Endothelial cell of umbilical vein (primary cell): ENCODE measurements around the gene WDR43. TPM values are rescaled to one million over a fixed set of nuclear protein-coding genes. Genes with fewer than 3 reads are reported as not detected.

Experiments
- BruUV-seq: library from RNA; stranded (reverse); fragments of 400-500 nt; replicated peaks from 2 replicates; lab custom pipeline; 2021; lab: Mats Ljungman, UMichigan
- CTCF ChIA-PET: fragments of 300-600, 350-600 bp; sonication (Branson Sonifier 250); formaldehyde crosslinking; loops from one replicate; lab custom pipeline; 2021; ENCODE audit warnings: antibody characterized with exemption, inconsistent platforms; lab: Charles Lee
- POLR2A ChIA-PET: fragments of 300-600, 350-600 bp; sonication (Branson Sonifier 250); formaldehyde crosslinking; loops from one replicate; lab custom pipeline; 2021; ENCODE audit warnings: antibody characterized with exemption, inconsistent platforms; lab: Charles Lee
- DNase-seq: peaks from one replicate; pipeline ENCODE4 v3.0.0-alpha.2; 2011; ENCODE audit warnings: low read depth, low spot score
- FAIRE-seq: peaks from 2 replicates; lab custom pipeline; 2011; peaks lifted over from hg19 to GRCh38; lab: Jason Lieb, UNC
- H2AFZ ChIP-seq: 2 replicates; pipeline ENCODE4 v1.6.0; 2012; ENCODE audit warnings: low read depth, low read length, control low read depth, inconsistent platforms
- H3K27ac ChIP-seq: 2 replicates; pipeline ENCODE4 v1.5.1; 2011; ENCODE audit warnings: low read depth, mild to moderate bottlenecking, control low read depth, low read length, moderate library complexity; ENCODE audit not compliant: insufficient read depth
- H3K27me3 ChIP-seq, 2 experiments: 2 replicates each; pipeline versions ENCODE4 v1.6.0 to v1.6.1; 2011; ENCODE audit warnings: low read length in 2 of 2, mixed read lengths in 1 of 2; ENCODE audit not compliant: control insufficient read depth in 2 of 2, insufficient read depth in 2 of 2
- H3K36me3 ChIP-seq, 2 experiments: 2 replicates in 1 of 2; 3 replicates in 1 of 2; pipeline ENCODE4 v1.5.1; 2011; ENCODE audit warnings: low read length in 2 of 2, mild to moderate bottlenecking in 1 of 2, moderate library complexity in 1 of 2; ENCODE audit not compliant: control insufficient read depth in 2 of 2, insufficient read depth in 2 of 2; ENCODE audit errors: extremely low read depth in 1 of 2
- H3K4me1 ChIP-seq: 3 replicates; pipeline ENCODE4 v1.5.1; 2011; ENCODE audit warnings: mild to moderate bottlenecking, low read length; ENCODE audit not compliant: control insufficient read depth, insufficient read depth; ENCODE audit errors: extremely low read depth
- H3K4me2 ChIP-seq: 2 replicates; pipeline ENCODE4 v1.6.1; 2011; ENCODE audit warnings: low read length, control low read depth, mixed read lengths; ENCODE audit not compliant: insufficient read depth
- H3K4me3 ChIP-seq, 3 experiments: fragments of 200-600 bp in 1 of 3; sonication (generic), shearing (Covaris generic) in 1 of 3; replicated peaks in 1 of 3; 2 replicates each; pipeline ENCODE4 v1.5.1; 2011 to 2016; ENCODE audit warnings: control low read depth in 3 of 3, low read length in 3 of 3, mild to moderate bottlenecking in 2 of 3, inconsistent platforms in 1 of 3, low read depth in 1 of 3, moderate library complexity in 1 of 3; ENCODE audit not compliant: insufficient read depth in 1 of 3
- H3K79me2 ChIP-seq: 2 replicates; pipeline ENCODE4 v1.6.0; 2012; ENCODE audit warnings: low read length, inconsistent platforms; ENCODE audit not compliant: control insufficient read depth, insufficient read depth
- H3K9ac ChIP-seq: replicated peaks from 2 replicates; pipeline ENCODE3; 2011; ENCODE audit warnings: low read length, control low read depth; ENCODE audit not compliant: insufficient read depth; ENCODE audit errors: extremely low read depth
- H3K9me1 ChIP-seq: replicated peaks from 3 replicates; pipeline ENCODE4 v1.6.0; 2011; ENCODE audit warnings: mild to moderate bottlenecking, low read length; ENCODE audit not compliant: control insufficient read depth, insufficient read depth; ENCODE audit errors: extremely low read depth
- H3K9me3 ChIP-seq: replicated peaks from 2 replicates; pipeline ENCODE4 v1.5.1; 2012; ENCODE audit warnings: low read length, inconsistent platforms; ENCODE audit not compliant: control insufficient read depth, insufficient read depth
- H4K20me1 ChIP-seq: replicated peaks from 2 replicates; pipeline ENCODE3; 2011; ENCODE audit warnings: mild to moderate bottlenecking, low read length; ENCODE audit not compliant: control insufficient read depth, insufficient read depth; ENCODE audit errors: extremely low read depth
- CTCF ChIP-seq, 2 donors: IDR thresholded peaks; 1 replicate in 1 of 2; 2 replicates in 1 of 2; pipeline ENCODE4 v1.5.1; 2011; ENCODE audit warnings: low read length in 2 of 2, mild to moderate bottlenecking in 2 of 2, moderate library complexity in 2 of 2, control low read depth in 1 of 2, inconsistent platforms in 1 of 2, low read depth in 1 of 2; ENCODE audit not compliant: insufficient read depth in 1 of 2; ENCODE audit errors: extremely low read depth in 1 of 2
- EZH2 ChIP-seq: IDR thresholded peaks from 2 replicates; pipeline ENCODE4 v1.6.1; 2012; ENCODE audit warnings: borderline replicate concordance, low read depth, mild to moderate bottlenecking, moderate library complexity, low read length, inconsistent platforms; ENCODE audit not compliant: severe bottlenecking
- FOS ChIP-seq: IDR thresholded peaks from 2 replicates; pipeline ENCODE4 v1.6.1; 2011; ENCODE audit warnings: mild to moderate bottlenecking, low read length, moderate library complexity, borderline replicate concordance; ENCODE audit not compliant: insufficient read depth
- GATA2 ChIP-seq: IDR thresholded peaks from 2 replicates; pipeline ENCODE4 v1.7.0; 2011; ENCODE audit warnings: low read depth, mild to moderate bottlenecking, moderate library complexity, mixed read lengths, low read length; ENCODE audit not compliant: insufficient read length, insufficient read depth
- JUN ChIP-seq: IDR thresholded peaks from 2 replicates; pipeline ENCODE4 v1.6.1; 2011; ENCODE audit warnings: borderline replicate concordance, low read depth; ENCODE audit not compliant: insufficient read length, insufficient read depth
- MAX ChIP-seq: IDR thresholded peaks from 2 replicates; pipeline ENCODE4 v1.6.1; 2011; ENCODE audit not compliant: insufficient read depth, insufficient read length
- MYC ChIP-seq: IDR thresholded peaks from one replicate; pipeline ENCODE4 v1.6.1; 2011; ENCODE audit warnings: mild to moderate bottlenecking, low read depth, low read length
- POLR2A ChIP-seq: IDR thresholded peaks from 2 replicates; pipeline ENCODE4 v1.6.1; 2012; ENCODE audit warnings: low read depth, mild to moderate bottlenecking, control low read depth, low read length
- POLR2AphosphoS5 ChIP-seq: IDR thresholded peaks from 2 replicates; pipeline ENCODE4 v1.6.1; 2012; ENCODE audit warnings: low read depth, mild to moderate bottlenecking, control low read depth, low read length, moderate library complexity; ENCODE audit not compliant: insufficient read depth
- dilution Hi-C: fragments of 300-500 bp; cut with MboI; formaldehyde crosslinking; loops from one replicate; pipeline ENCODE4 v1.15.0; 2019; ENCODE audit warnings: low sequenced_read_pairs; ENCODE audit not compliant: extremely low pct_ligation_motif_present
- intact Hi-C: fragments of 100-400 bp; cut with micrococcal nuclease; formaldehyde crosslinking; loops from one replicate; pipeline ENCODE4 v1.10.0; 2022
- polyA plus RNA-seq, 4 experiments: library from polyadenylated mRNA; depleted of rRNA in 3 of 4; stranded (reverse) in 3 of 4; unstranded in 1 of 4; fragments of >200 nt; gene quantifications; 2 replicates each; pipeline versions ENCODE4 v1.2.1 to v1.2.3, GENCODE V29; 2011 to 2012; ENCODE audit warnings: missing spikeins in 1 of 4
- total RNA-seq: library from RNA; stranded (reverse); gene quantifications from 2 replicates; pipeline ENCODE4 v1.2.3, GENCODE V29; 2021

The WDR43 gene
- total and polyA plus RNA-seq, 2 donors (not counting 3 experiments of a cell fraction or from before 2014, with no cell fraction given), result 23.7 to 60.6 TPM

DNA sequence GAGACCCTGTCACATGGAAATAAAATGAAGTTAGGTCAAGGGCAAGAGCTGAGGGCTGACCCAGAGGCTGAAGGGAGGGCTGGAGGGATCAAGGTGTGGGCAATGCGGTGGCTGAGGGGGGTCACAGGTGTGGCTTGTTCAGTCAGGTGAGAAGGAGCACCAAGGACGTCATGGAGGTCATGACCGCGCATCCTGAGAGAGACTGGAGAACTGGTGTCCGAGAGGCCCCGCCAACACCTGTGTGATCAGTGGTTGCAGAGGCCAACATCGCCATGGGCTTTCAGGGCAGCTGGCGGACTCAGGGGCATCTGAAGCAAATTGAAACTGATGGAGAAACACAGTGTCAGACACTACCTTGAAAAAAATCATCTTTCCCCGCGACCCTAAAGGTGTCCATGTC lies 99.6 kb downstream of the WDR43 start:
- no peaks in the 10 kb centered on the region for H3K27me3 ChIP-seq
- no peak for TF ChIP-seq CTCF (IDR thresholded peaks at IDR 0.05; ENCODE audit: extremely low read depth in 1 of 2, insufficient read depth in 1 of 2, low read depth in 1 of 2, low read length in 2 of 2)
- no peak overlapping the region for H3K27ac ChIP-seq
- H3K9ac ChIP-seq, result no peak overlapping the region
- no peak overlapping the region for H3K4me2 ChIP-seq
- intact Hi-C loops (no loop called here), dilution Hi-C loops (no loop called here)
- H3K79me2 ChIP-seq, result no peaks in the 10 kb centered on the region
- no peak for DNase-seq
- H2AFZ ChIP-seq, result no peak overlapping the region
- CTCF ChIA-PET, result no interaction called here
- no peaks in the 10 kb centered on the region for H3K4me1 ChIP-seq
- no peak overlapping the region for H3K4me3 ChIP-seq
- no peaks in the 10 kb centered on the region for H3K9me3 ChIP-seq
- no peaks in the 10 kb centered on the region for H3K9me1 ChIP-seq
- POLR2A ChIA-PET, result no interaction called here
- BruUV-seq, result no TSS peak
- FAIRE-seq, result no peak
- H3K36me3 ChIP-seq, result no peaks in the 10 kb centered on the region
- H4K20me1 ChIP-seq, result no peaks in the 10 kb centered on the region

DNA sequence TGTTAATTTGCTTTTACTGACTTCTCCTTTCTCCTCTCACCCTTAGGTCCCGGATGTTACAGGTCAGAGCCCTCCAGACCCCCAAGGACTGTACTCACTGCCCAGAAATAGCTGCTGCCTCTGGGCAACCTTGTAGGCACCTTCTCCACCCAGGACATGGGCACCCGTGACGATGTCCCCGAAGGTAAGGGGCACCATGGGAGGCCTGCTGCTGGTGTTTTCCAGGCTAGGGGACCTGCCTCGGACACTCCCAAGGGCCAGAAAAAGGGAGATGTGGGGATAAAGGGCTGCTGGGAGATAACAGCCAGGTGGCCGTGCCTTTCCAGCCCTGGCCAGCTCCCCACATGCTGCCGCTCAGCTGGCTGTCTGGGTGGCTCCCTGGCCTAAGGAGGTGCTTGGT lies 100.2 kb downstream of the WDR43 start:
- H3K4me2 ChIP-seq, result no peak overlapping the region
- no peaks in the 10 kb centered on the region for H3K79me2 ChIP-seq
- H3K36me3 ChIP-seq, result no peaks in the 10 kb centered on the region
- CTCF ChIA-PET, result no interaction called here
- BruUV-seq, result no TSS peak
- no peaks in the 10 kb centered on the region for H3K4me1 ChIP-seq
- FAIRE-seq (no peak), DNase-seq (no peak)
- H3K9ac ChIP-seq, result no peak overlapping the region
- POLR2A ChIA-PET, result no interaction called here
- H3K27me3 ChIP-seq, result no peaks in the 10 kb centered on the region
- H4K20me1 ChIP-seq, result no peaks in the 10 kb centered on the region
- intact Hi-C loops (no loop called here), dilution Hi-C loops (no loop called here)
- H2AFZ ChIP-seq, result no peak overlapping the region
- no peaks in the 10 kb centered on the region for H3K9me1 ChIP-seq
- no peak overlapping the region for H3K27ac ChIP-seq
- TF ChIP-seq CTCF (IDR thresholded peaks at IDR 0.05; ENCODE audit: extremely low read depth in 1 of 2, insufficient read depth in 1 of 2, low read depth in 1 of 2, low read length in 2 of 2), result no peak
- no peak for TF ChIP-seq MAX
- no peak for TF ChIP-seq POLR2A
- TF ChIP-seq POLR2AphosphoS5, result no peak
- TF ChIP-seq EZH2, result no peak
- no peak for TF ChIP-seq JUN
- TF ChIP-seq GATA2, result no peak
- TF ChIP-seq FOS, result no peak
- TF ChIP-seq MYC, result no peak
- no peak overlapping the region for H3K4me3 ChIP-seq
- H3K9me3 ChIP-seq, result no peaks in the 10 kb centered on the region
